Endothelial cell of umbilical vein (primary cell): Measurements from ENCODE around the gene SFMBT2. TPM values are rescaled to one million over a fixed set of nuclear protein-coding genes. Genes with fewer than 3 reads are reported as not detected.

ENCODE experiments used
- BruUV-seq: library from RNA; stranded (reverse); fragments of 400-500 nt; replicated peaks from 2 replicates; lab custom pipeline; 2021; lab: Mats Ljungman, UMichigan
- CTCF ChIA-PET: fragments of 300-600, 350-600 bp; sonication (Branson Sonifier 250); formaldehyde crosslinking; loops from one replicate; lab custom pipeline; 2021; ENCODE audit warnings: antibody characterized with exemption, inconsistent platforms; lab: Charles Lee
- POLR2A ChIA-PET: fragments of 300-600, 350-600 bp; sonication (Branson Sonifier 250); formaldehyde crosslinking; loops from one replicate; lab custom pipeline; 2021; ENCODE audit warnings: antibody characterized with exemption, inconsistent platforms; lab: Charles Lee
- DNase-seq: peaks from one replicate; pipeline ENCODE4 v3.0.0-alpha.2; 2011; ENCODE audit warnings: low read depth, low spot score
- FAIRE-seq: peaks from 2 replicates; lab custom pipeline; 2011; peaks lifted over from hg19 to GRCh38; lab: Jason Lieb, UNC
- H2AFZ ChIP-seq: 2 replicates; pipeline ENCODE4 v1.6.0; 2012; ENCODE audit warnings: low read depth, low read length, control low read depth, inconsistent platforms
- H3K27ac ChIP-seq: 2 replicates; pipeline ENCODE4 v1.5.1; 2011; ENCODE audit warnings: low read depth, mild to moderate bottlenecking, control low read depth, low read length, moderate library complexity; ENCODE audit not compliant: insufficient read depth
- H3K27me3 ChIP-seq, 2 experiments: 2 replicates each; pipeline versions ENCODE4 v1.6.0 to v1.6.1; 2011; ENCODE audit warnings: low read length in 2 of 2, mixed read lengths in 1 of 2; ENCODE audit not compliant: control insufficient read depth in 2 of 2, insufficient read depth in 2 of 2
- H3K36me3 ChIP-seq, 2 experiments: 2 replicates in 1 of 2; 3 replicates in 1 of 2; pipeline ENCODE4 v1.5.1; 2011; ENCODE audit warnings: low read length in 2 of 2, mild to moderate bottlenecking in 1 of 2, moderate library complexity in 1 of 2; ENCODE audit not compliant: control insufficient read depth in 2 of 2, insufficient read depth in 2 of 2; ENCODE audit errors: extremely low read depth in 1 of 2
- H3K4me1 ChIP-seq: 3 replicates; pipeline ENCODE4 v1.5.1; 2011; ENCODE audit warnings: mild to moderate bottlenecking, low read length; ENCODE audit not compliant: control insufficient read depth, insufficient read depth; ENCODE audit errors: extremely low read depth
- H3K4me2 ChIP-seq: 2 replicates; pipeline ENCODE4 v1.6.1; 2011; ENCODE audit warnings: low read length, control low read depth, mixed read lengths; ENCODE audit not compliant: insufficient read depth
- H3K4me3 ChIP-seq, 3 experiments: fragments of 200-600 bp in 1 of 3; sonication (generic), shearing (Covaris generic) in 1 of 3; replicated peaks in 1 of 3; 2 replicates each; pipeline ENCODE4 v1.5.1; 2011 to 2016; ENCODE audit warnings: control low read depth in 3 of 3, low read length in 3 of 3, mild to moderate bottlenecking in 2 of 3, inconsistent platforms in 1 of 3, low read depth in 1 of 3, moderate library complexity in 1 of 3; ENCODE audit not compliant: insufficient read depth in 1 of 3
- H3K79me2 ChIP-seq: 2 replicates; pipeline ENCODE4 v1.6.0; 2012; ENCODE audit warnings: low read length, inconsistent platforms; ENCODE audit not compliant: control insufficient read depth, insufficient read depth
- H3K9ac ChIP-seq: replicated peaks from 2 replicates; pipeline ENCODE3; 2011; ENCODE audit warnings: low read length, control low read depth; ENCODE audit not compliant: insufficient read depth; ENCODE audit errors: extremely low read depth
- H3K9me1 ChIP-seq: replicated peaks from 3 replicates; pipeline ENCODE4 v1.6.0; 2011; ENCODE audit warnings: mild to moderate bottlenecking, low read length; ENCODE audit not compliant: control insufficient read depth, insufficient read depth; ENCODE audit errors: extremely low read depth
- H3K9me3 ChIP-seq: replicated peaks from 2 replicates; pipeline ENCODE4 v1.5.1; 2012; ENCODE audit warnings: low read length, inconsistent platforms; ENCODE audit not compliant: control insufficient read depth, insufficient read depth
- H4K20me1 ChIP-seq: replicated peaks from 2 replicates; pipeline ENCODE3; 2011; ENCODE audit warnings: mild to moderate bottlenecking, low read length; ENCODE audit not compliant: control insufficient read depth, insufficient read depth; ENCODE audit errors: extremely low read depth
- CTCF ChIP-seq, 2 donors: IDR thresholded peaks; 1 replicate in 1 of 2; 2 replicates in 1 of 2; pipeline ENCODE4 v1.5.1; 2011; ENCODE audit warnings: low read length in 2 of 2, mild to moderate bottlenecking in 2 of 2, moderate library complexity in 2 of 2, control low read depth in 1 of 2, inconsistent platforms in 1 of 2, low read depth in 1 of 2; ENCODE audit not compliant: insufficient read depth in 1 of 2; ENCODE audit errors: extremely low read depth in 1 of 2
- EZH2 ChIP-seq: IDR thresholded peaks from 2 replicates; pipeline ENCODE4 v1.6.1; 2012; ENCODE audit warnings: borderline replicate concordance, low read depth, mild to moderate bottlenecking, moderate library complexity, low read length, inconsistent platforms; ENCODE audit not compliant: severe bottlenecking
- FOS ChIP-seq: IDR thresholded peaks from 2 replicates; pipeline ENCODE4 v1.6.1; 2011; ENCODE audit warnings: mild to moderate bottlenecking, low read length, moderate library complexity, borderline replicate concordance; ENCODE audit not compliant: insufficient read depth
- GATA2 ChIP-seq: IDR thresholded peaks from 2 replicates; pipeline ENCODE4 v1.7.0; 2011; ENCODE audit warnings: low read depth, mild to moderate bottlenecking, moderate library complexity, mixed read lengths, low read length; ENCODE audit not compliant: insufficient read length, insufficient read depth
- JUN ChIP-seq: IDR thresholded peaks from 2 replicates; pipeline ENCODE4 v1.6.1; 2011; ENCODE audit warnings: borderline replicate concordance, low read depth; ENCODE audit not compliant: insufficient read length, insufficient read depth
- MAX ChIP-seq: IDR thresholded peaks from 2 replicates; pipeline ENCODE4 v1.6.1; 2011; ENCODE audit not compliant: insufficient read depth, insufficient read length
- MYC ChIP-seq: IDR thresholded peaks from one replicate; pipeline ENCODE4 v1.6.1; 2011; ENCODE audit warnings: mild to moderate bottlenecking, low read depth, low read length
- POLR2A ChIP-seq: IDR thresholded peaks from 2 replicates; pipeline ENCODE4 v1.6.1; 2012; ENCODE audit warnings: low read depth, mild to moderate bottlenecking, control low read depth, low read length
- POLR2AphosphoS5 ChIP-seq: IDR thresholded peaks from 2 replicates; pipeline ENCODE4 v1.6.1; 2012; ENCODE audit warnings: low read depth, mild to moderate bottlenecking, control low read depth, low read length, moderate library complexity; ENCODE audit not compliant: insufficient read depth
- dilution Hi-C: fragments of 300-500 bp; cut with MboI; formaldehyde crosslinking; loops from one replicate; pipeline ENCODE4 v1.15.0; 2019; ENCODE audit warnings: low sequenced_read_pairs; ENCODE audit not compliant: extremely low pct_ligation_motif_present
- intact Hi-C: fragments of 100-400 bp; cut with micrococcal nuclease; formaldehyde crosslinking; loops from one replicate; pipeline ENCODE4 v1.10.0; 2022
- polyA plus RNA-seq, 4 experiments: library from polyadenylated mRNA; depleted of rRNA in 3 of 4; stranded (reverse) in 3 of 4; unstranded in 1 of 4; fragments of >200 nt; gene quantifications; 2 replicates each; pipeline versions ENCODE4 v1.2.1 to v1.2.3, GENCODE V29; 2011 to 2012; ENCODE audit warnings: missing spikeins in 1 of 4
- total RNA-seq: library from RNA; stranded (reverse); gene quantifications from 2 replicates; pipeline ENCODE4 v1.2.3, GENCODE V29; 2021

SFMBT2 gene
- total and polyA plus RNA-seq, 2 donors (not counting 3 experiments of a cell fraction or from before 2014, with no cell fraction given), result 0.14 to 0.64 TPM

- Histone ChIP-seq H3K27ac (no peak overlapping the region), H2AFZ (no peak overlapping the region), H3K4me2 (no peak overlapping the region), H3K9ac (no peak overlapping the region), H3K79me2 (no peaks in the 10 kb centered on the region), H3K4me1 (no peaks in the 10 kb centered on the region), H3K9me1 (no peaks in the 10 kb centered on the region), H3K9me3 (no peaks in the 10 kb centered on the region), H3K27me3 (no peaks in the 10 kb centered on the region), H4K20me1 (no peaks in the 10 kb centered on the region), H3K36me3 (no peaks in the 10 kb centered on the region), H3K4me3 (no peak overlapping the region)
- intact Hi-C loops (no loop called here), dilution Hi-C loops (no loop called here)
- no peak for TF ChIP-seq POLR2AphosphoS5
- TF ChIP-seq POLR2A, result no peak
- TF ChIP-seq FOS, result no peak
- TF ChIP-seq MAX, result no peak
- TF ChIP-seq EZH2, result no peak
- no peak for TF ChIP-seq GATA2
- no peak for TF ChIP-seq MYC
- TF ChIP-seq CTCF (IDR thresholded peaks at IDR 0.05; ENCODE audit: extremely low read depth in 1 of 2, insufficient read depth in 1 of 2, low read depth in 1 of 2, low read length in 2 of 2), result no peak
- TF ChIP-seq JUN, result no peak
- POLR2A ChIA-PET, result no interaction called here
- CTCF ChIA-PET, result no interaction called here
- no peak for FAIRE-seq
- no peak for DNase-seq
- BruUV-seq, result no TSS peak
These were observed 14.9 kb upstream of the SFMBT2 start for GRCh38 chr10:7425691-7426090.
